GM12801 (cell line): ENCODE data around the gene AVPR1B.

Source experiments
- CTCF ChIP-seq: IDR thresholded peaks from one replicate; pipeline ENCODE4 v1.5.1; 2011; ENCODE audit warnings: control low read depth; ENCODE audit not compliant: insufficient read length; ENCODE audit errors: extremely low read depth

Gene AVPR1B

GRCh38 chr1:206075786-206076755 is 41.1 kb downstream of the AVPR1B start:
- no peak for TF ChIP-seq CTCF

GRCh38 chr1:206074839-206075238 is 42.3 kb downstream of the AVPR1B start:
- no peak for TF ChIP-seq CTCF

GRCh38 chr1:206070627-206071304 is 46.4 kb downstream of the AVPR1B start:
- TF ChIP-seq CTCF, result no peak

- TF ChIP-seq CTCF, result no peak
Observed at GRCh38 chr1:206068314-206068713, 48.9 kb downstream of the AVPR1B start.

GRCh38 chr1:206067486-206068227 is 49.5 kb downstream of the AVPR1B start:
- no peak for TF ChIP-seq CTCF

GRCh38 chr1:206066479-206067171 is 50.6 kb downstream of the AVPR1B start:
- TF ChIP-seq CTCF, result no peak
